ENCODE measurements around the gene DLG2. TPM values are rescaled to one million over a fixed set of nuclear protein-coding genes. Genes with fewer than 3 reads are reported as not detected.

The DLG2 gene
- total and polyA plus RNA-seq, 9 of the 15 experiments (the other 6 are each of a cell fraction or from before 2014, with no cell fraction given), result 0.52 to 1.6 (median 0.95) TPM

- WGBS (ENCODE audit: insufficient coverage, low coverage, missing lambda C conversion rate), result under 1% methylated on average over 10 of the region's 10 CpGs
- TSS peak; percentile 42 for BruUV-seq (replicated peaks)
- H3K4me1 ChIP-seq (replicated peaks in 1 of 2; ENCODE audit: control insufficient read depth in 2 of 2, insufficient read depth in 2 of 2, low read length in 2 of 2), result peaks cover 14% of the 10 kb centered on the region in 2 experiments; a peak in 3 of 5 replicates
- H4K20me1 ChIP-seq (replicated peaks; ENCODE audit: control insufficient read depth, insufficient read depth, low read length), result peaks cover 16% of the 10 kb centered on the region
- no peaks in the 10 kb centered on the region for H3K27me3 ChIP-seq (ENCODE audit: control insufficient read depth in 2 of 2, insufficient read depth in 2 of 2, low read length in 2 of 2)
- CTCF ChIA-PET (ENCODE audit: low intra/inter-chr PET ratio), result interaction anchor here (0.8 kb wide), 1 partner anchor 68 kb away, joined by 4 read pairs; no protein-coding TSS in a partner anchor
- ATAC-seq (peak; percentile 24), DNase-seq (ENCODE audit: extremely low read depth in 1 of 4, low spot score in 3 of 4) (no peak), FAIRE-seq (peak; percentile 29)
- peak overlapping the region; percentile 95 for H3K4me2 ChIP-seq (ENCODE audit: insufficient read depth, low read length)
- peaks cover 67% of the 10 kb centered on the region for H3K79me2 ChIP-seq (ENCODE audit: control insufficient read depth, insufficient read depth, low read length)
- peak overlapping the region; percentile 98 for H3K27ac ChIP-seq (ENCODE audit: extremely low read depth, low read depth, low read length)
- peak overlapping the region; percentile 94 for H3K4me3 ChIP-seq
- H3K9me1 ChIP-seq (ENCODE audit: control insufficient read depth, insufficient read depth, low read length), result no peaks in the 10 kb centered on the region
- POLR2A ChIA-PET, result interaction anchor here (10.1 kb wide), 1 partner anchor 12 kb away, joined by 145 read pairs; the partner anchor contains the start of gene TMEM126A
- H3K9ac ChIP-seq (ENCODE audit: insufficient read depth in 1 of 2, low read depth in 2 of 2, low read length in 2 of 2), result peak overlapping the region; percentile 98
- H3K9me3 ChIP-seq (replicated peaks; ENCODE audit: control insufficient read depth, insufficient read depth, low read depth, low read length), result no peaks in the 10 kb centered on the region
- H2AFZ ChIP-seq (ENCODE audit: low read depth, low read length), result no peak overlapping the region
- intact Hi-C loops (cut with micrococcal nuclease), result loop anchor here (2.0 to 10.0 kb wide), 5 partner anchors 14 to 582 kb away; partner anchors contain the start of genes EED and PICALM
- in situ Hi-C loops (cut with MboI), result no loop called here
- peaks cover 49% of the 10 kb centered on the region for H3K36me3 ChIP-seq (ENCODE audit: control insufficient read depth, insufficient read depth, low read length)
- no peak for TF ChIP-seq NELFE (IDR thresholded peaks at IDR 0.05; ENCODE audit: insufficient read depth, insufficient read length)
- no peak for TF ChIP-seq PTRF (tag; IDR thresholded peaks at IDR 0.05)
- TF ChIP-seq RBM39 (optimal IDR thresholded peaks at IDR 0.05; ENCODE audit: low read depth, low read length), result no peak
- peak in 1 of 2 experiments; percentile 43; a peak in 2 of 4 replicates for TF ChIP-seq MLLT1 (IDR thresholded peaks at IDR 0.05)
- TF ChIP-seq ZBTB40 (IDR thresholded peaks at IDR 0.05), result 0 out of 2 replicates have a peak, but pooled peaks have one; percentile 20
- no peak for TF ChIP-seq ZBTB40 (CRISPR knock-in tag; IDR thresholded peaks at IDR 0.05)
- TF ChIP-seq SIN3A (IDR thresholded peaks at IDR 0.05; ENCODE audit: borderline replicate concordance in 2 of 2, control insufficient read depth in 1 of 2, low read depth in 2 of 2, low read length in 2 of 2), result peak in 1 of 2 experiments; percentile 37; a peak in 2 of 4 replicates
- TF ChIP-seq CBX1 (IDR thresholded peaks at IDR 0.05; ENCODE audit: low read depth), result no peak
- no peak for TF ChIP-seq ILF3 (IDR thresholded peaks at IDR 0.05; ENCODE audit: borderline replicate concordance)
Observed at GRCh38 chr11:85663080-85663752, 36.1 kb upstream of the DLG2 start.

Data from K562 (cell line).